GM12873 (cell line): ENCODE measurements around the gene SSRP1.

Experiments used
- CTCF ChIP-seq: IDR thresholded peaks from 2 replicates; pipeline ENCODE4 v1.5.1; 2012; ENCODE audit warnings: low read depth, mild to moderate bottlenecking, moderate library complexity, low read length, control low read depth; ENCODE audit not compliant: insufficient read depth; ENCODE audit errors: missing control alignments

SSRP1 gene, protein sequence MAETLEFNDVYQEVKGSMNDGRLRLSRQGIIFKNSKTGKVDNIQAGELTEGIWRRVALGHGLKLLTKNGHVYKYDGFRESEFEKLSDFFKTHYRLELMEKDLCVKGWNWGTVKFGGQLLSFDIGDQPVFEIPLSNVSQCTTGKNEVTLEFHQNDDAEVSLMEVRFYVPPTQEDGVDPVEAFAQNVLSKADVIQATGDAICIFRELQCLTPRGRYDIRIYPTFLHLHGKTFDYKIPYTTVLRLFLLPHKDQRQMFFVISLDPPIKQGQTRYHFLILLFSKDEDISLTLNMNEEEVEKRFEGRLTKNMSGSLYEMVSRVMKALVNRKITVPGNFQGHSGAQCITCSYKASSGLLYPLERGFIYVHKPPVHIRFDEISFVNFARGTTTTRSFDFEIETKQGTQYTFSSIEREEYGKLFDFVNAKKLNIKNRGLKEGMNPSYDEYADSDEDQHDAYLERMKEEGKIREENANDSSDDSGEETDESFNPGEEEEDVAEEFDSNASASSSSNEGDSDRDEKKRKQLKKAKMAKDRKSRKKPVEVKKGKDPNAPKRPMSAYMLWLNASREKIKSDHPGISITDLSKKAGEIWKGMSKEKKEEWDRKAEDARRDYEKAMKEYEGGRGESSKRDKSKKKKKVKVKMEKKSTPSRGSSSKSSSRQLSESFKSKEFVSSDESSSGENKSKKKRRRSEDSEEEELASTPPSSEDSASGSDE

DNA sequence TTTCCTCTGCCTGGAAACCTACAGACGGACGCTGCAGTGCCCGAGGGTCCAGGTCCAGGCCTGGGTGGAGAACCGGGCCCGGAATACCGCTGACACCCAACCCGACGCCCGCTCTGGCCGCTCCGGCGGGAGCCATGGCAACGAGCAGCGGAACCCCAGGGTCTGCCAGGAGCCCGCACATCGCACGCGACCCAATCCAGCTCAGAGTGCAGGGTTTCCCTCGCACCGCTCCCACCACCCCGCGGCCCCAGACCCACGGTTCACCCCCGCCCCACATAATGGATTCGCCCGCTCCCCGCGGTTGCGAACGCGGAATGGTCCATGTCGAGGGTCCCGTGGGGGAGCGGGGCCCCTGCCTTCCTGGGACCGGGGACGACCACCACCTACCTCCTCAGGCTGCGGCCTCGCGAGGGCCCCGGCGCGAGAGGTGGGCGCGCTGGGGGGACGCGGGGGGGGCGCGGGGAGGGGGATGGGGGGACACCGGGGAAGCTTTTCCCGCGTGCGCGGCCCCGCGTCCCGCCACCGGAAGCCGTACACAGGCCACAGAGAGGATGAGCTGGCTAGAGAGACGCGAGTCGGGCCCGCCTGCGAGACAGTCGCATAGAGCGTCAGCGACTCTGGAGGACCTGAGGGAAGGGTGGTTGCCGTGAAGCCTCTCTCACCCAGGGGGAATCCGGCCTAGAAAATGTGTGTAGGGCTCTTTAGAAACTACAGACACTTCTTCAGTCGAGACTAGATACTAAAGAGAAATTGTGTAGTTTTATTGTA is at the start of gene SSRP1:
TSS of gene SSRP1 (minus strand) at position 550 of the 768 bp plus-strand sequence. CDS start 771 bp downstream, outside the sequence.
- TF ChIP-seq CTCF: peak; percentile 14

GRCh38 chr11:57380975-57381374 is 45.3 kb upstream of the SSRP1 start, which contains the start of gene PRG3:
TSS of gene PRG3 (minus strand) at chr11:57381150. CDS start at chr11:57380708, 442 bp downstream.
- TF ChIP-seq CTCF: no peak

GRCh38 chr11:57379732-57380131 is 44.0 kb upstream of the SSRP1 start:
- no peak for TF ChIP-seq CTCF

DNA sequence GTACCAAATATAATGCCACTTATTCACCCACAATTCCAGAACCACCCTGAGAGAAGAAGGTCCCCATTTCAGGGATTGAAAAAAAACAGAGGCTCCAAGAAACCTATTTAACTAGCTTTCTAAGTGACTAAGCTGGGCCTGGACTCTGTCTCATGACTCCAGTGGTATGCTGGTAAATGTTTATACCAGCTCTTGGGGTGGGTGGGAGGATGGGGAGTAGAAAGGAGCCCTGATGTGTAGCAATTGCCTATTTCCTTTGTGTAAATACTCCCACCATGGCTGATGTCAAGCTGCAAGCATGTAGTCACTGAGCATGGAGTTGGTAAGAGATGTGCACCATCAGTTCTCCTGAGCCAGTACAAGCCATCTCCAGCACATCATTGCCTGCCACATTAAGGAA is 42.5 kb upstream of the SSRP1 start:
- no peak for TF ChIP-seq CTCF

DNA sequence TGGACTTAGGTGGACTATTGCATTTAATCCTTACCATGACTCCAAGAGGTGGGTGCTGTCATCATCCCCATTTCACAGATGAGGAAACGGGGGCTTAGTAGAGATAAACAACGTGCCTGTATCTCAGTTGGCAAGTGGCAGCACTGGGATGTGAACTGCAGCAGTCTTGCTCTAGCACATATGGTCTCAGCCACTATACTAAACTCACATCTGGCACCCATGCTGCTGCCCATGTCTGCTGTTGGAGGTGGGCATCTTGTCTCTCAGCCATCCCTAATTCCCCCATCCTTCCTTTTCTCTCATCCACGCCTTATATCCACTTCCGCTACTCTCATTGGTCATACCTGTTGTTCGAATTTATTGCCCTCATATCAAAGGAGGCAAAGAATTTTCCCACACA is 41.4 kb upstream of the SSRP1 start:
- no peak for TF ChIP-seq CTCF

- TF ChIP-seq CTCF: no peak
Observed at GRCh38 chr11:57376095-57377090, 40.7 kb upstream of the SSRP1 start.
